ENCODE measurements around the gene TBC1D5.

GRCh38 chr3:17551333-17551732 lies 191.1 kb downstream of the TBC1D5 start:
- no peak for TF ChIP-seq CTCF (conservative IDR thresholded peaks at IDR 0.05; ENCODE audit: low read depth, low read length)
- TF ChIP-seq, protein P1, sequence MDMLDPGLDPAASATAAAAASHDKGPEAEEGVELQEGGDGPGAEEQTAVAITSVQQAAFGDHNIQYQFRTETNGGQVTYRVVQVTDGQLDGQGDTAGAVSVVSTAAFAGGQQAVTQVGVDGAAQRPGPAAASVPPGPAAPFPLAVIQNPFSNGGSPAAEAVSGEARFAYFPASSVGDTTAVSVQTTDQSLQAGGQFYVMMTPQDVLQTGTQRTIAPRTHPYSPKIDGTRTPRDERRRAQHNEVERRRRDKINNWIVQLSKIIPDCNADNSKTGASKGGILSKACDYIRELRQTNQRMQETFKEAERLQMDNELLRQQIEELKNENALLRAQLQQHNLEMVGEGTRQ (IDR thresholded peaks at IDR 0.05; ENCODE audit: low read depth, low read length): no peak
- no peak for TF ChIP-seq POLR2A (IDR thresholded peaks at IDR 0.05; ENCODE audit: low read depth, low read length)
- TF ChIP-seq RFX5 (IDR thresholded peaks at IDR 0.05; ENCODE audit: low read depth, low read length): no peak
- no peak for TF ChIP-seq SMC3 (IDR thresholded peaks at IDR 0.05; ENCODE audit: low read depth, low read length)
- no peak for TF ChIP-seq MAZ (IDR thresholded peaks at IDR 0.05; ENCODE audit: borderline replicate concordance, low read depth, low read length)
- TF ChIP-seq CEBPB (IDR thresholded peaks at IDR 0.05; ENCODE audit: low read depth, low read length): no peak
- no peak for TF ChIP-seq FOS (IDR thresholded peaks at IDR 0.05; ENCODE audit: low read depth, low read length)
- no peak for TF ChIP-seq RCOR1 (IDR thresholded peaks at IDR 0.05; ENCODE audit: insufficient replicate concordance, low read length)
- TF ChIP-seq RAD21 (IDR thresholded peaks at IDR 0.05; ENCODE audit: low read length): no peak
- no peak for TF ChIP-seq MAFK (IDR thresholded peaks at IDR 0.05; ENCODE audit: low read depth, low read length)

Data from IMR-90 (cell line).